ENCODE data around the gene DEUP1. TPM values are rescaled to one million over a fixed set of nuclear protein-coding genes. Genes with fewer than 3 reads are reported as not detected.
"Not testable (repeated sequence)": the region's sequence is repeated elsewhere in the genome, so short reads cannot be mapped to it uniquely, and the experiment has no call there.

Gene DEUP1
- total RNA-seq, 2 donors from 2014 or later: not detected

GRCh38 chr11:93403930-93404329, 73.4 kb downstream of the DEUP1 start:
- no peak for TF ChIP-seq CTCF (IDR thresholded peaks at IDR 0.05)
- Histone ChIP-seq H3K9me3 (no peaks in the 10 kb centered on the region), H3K27me3 (replicated peaks; ENCODE audit: insufficient read depth) (no peaks in the 10 kb centered on the region), H3K4me3 (no peak overlapping the region), H3K27ac (no peak overlapping the region), H3K36me3 (no peaks in the 10 kb centered on the region), H3K4me1 (ENCODE audit: control insufficient read depth in 1 of 2, low read depth in 2 of 2) (no peaks in the 10 kb centered on the region)
- DNase-seq (ENCODE audit: low spot score) (no peak), ATAC-seq (ENCODE audit: insufficient number of reproducible peaks, low FRiP score, low read depth) (no peak)

DNA sequence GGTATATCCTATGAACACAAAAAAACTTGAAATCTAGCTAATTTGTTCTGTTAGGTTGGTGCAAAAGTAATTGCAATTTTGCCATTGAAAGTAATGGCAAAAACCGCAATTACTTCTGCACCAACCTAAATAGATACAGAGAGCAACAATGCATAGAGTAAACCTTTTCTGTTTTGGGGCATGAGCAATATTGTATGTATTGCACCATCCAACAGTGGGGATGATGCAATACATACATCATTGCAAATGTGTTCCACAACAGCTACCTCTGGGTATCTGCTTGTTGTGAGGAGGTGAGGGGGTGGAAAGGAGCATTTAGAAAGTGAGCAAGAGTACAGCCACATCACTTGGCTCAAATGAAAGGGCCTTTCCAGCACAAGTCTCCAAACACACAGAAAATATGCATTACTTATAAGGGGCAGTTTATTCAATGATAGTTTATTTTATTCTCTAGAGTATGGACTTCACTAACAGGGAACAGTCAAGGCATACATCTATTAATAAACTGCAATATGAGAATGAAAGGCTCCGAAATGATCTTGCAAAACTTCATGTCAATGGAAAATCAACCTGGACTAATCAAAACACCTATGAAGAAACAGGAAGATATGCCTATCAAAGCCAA, 77.3 kb downstream of the DEUP1 start:
- H3K4me3 ChIP-seq: no peak overlapping the region
- no peaks in the 10 kb centered on the region for H3K36me3 ChIP-seq
- TF ChIP-seq CTCF (IDR thresholded peaks at IDR 0.05): no peak
- DNase-seq (ENCODE audit: low spot score) (no peak), ATAC-seq (ENCODE audit: insufficient number of reproducible peaks, low FRiP score, low read depth) (no peak)
- no peaks in the 10 kb centered on the region for H3K4me1 ChIP-seq (ENCODE audit: control insufficient read depth in 1 of 2, low read depth in 2 of 2)
- H3K27me3 ChIP-seq (replicated peaks; ENCODE audit: insufficient read depth): no peaks in the 10 kb centered on the region
- no peak overlapping the region for H3K27ac ChIP-seq
- H3K9me3 ChIP-seq: no peaks in the 10 kb centered on the region

GRCh38 chr11:93410441-93410840, 79.9 kb downstream of the DEUP1 start:
- H3K9me3 ChIP-seq: no peaks in the 10 kb centered on the region
- H3K4me3 ChIP-seq: no peak overlapping the region
- no peaks in the 10 kb centered on the region for H3K27me3 ChIP-seq (replicated peaks; ENCODE audit: insufficient read depth)
- H3K4me1 ChIP-seq (ENCODE audit: control insufficient read depth in 1 of 2, low read depth in 2 of 2): no peaks in the 10 kb centered on the region
- DNase-seq (ENCODE audit: low spot score): no peak
- TF ChIP-seq CTCF (IDR thresholded peaks at IDR 0.05): no peak
- H3K27ac ChIP-seq: no peak overlapping the region
- no peak for ATAC-seq (ENCODE audit: insufficient number of reproducible peaks, low FRiP score, low read depth)
- no peaks in the 10 kb centered on the region for H3K36me3 ChIP-seq

DNA sequence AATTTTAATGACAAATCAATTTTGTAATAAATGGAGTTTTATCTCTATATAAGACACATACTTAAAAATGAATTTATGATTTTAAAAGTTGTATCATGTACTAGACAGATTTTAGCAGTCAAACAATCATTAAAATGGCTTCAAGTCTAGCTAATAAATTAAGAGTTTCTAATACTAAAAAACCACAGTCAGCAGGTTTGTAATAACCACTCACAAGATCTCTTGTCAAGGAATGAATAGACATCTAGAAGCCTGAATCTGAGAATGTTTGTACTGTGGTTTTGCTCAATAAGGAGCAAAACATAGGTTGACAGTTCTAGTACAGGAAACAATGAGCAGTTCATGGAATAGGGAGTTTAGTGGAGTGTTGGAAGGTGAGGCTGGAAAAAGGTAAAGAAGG, 81.2 kb downstream of the DEUP1 start:
- no peak for ATAC-seq (ENCODE audit: insufficient number of reproducible peaks, low FRiP score, low read depth)
- no peak for DNase-seq (ENCODE audit: low spot score)
- Histone ChIP-seq H3K4me1 (ENCODE audit: control insufficient read depth in 1 of 2, low read depth in 2 of 2) (no peaks in the 10 kb centered on the region), H3K27ac (no peak overlapping the region), H3K36me3 (no peaks in the 10 kb centered on the region), H3K27me3 (replicated peaks; ENCODE audit: insufficient read depth) (no peaks in the 10 kb centered on the region), H3K4me3 (no peak overlapping the region), H3K9me3 (no peaks in the 10 kb centered on the region)
- TF ChIP-seq CTCF (IDR thresholded peaks at IDR 0.05): no peak

- TF ChIP-seq CTCF (IDR thresholded peaks at IDR 0.05): no peak
- no peaks in the 10 kb centered on the region for H3K4me1 ChIP-seq (ENCODE audit: control insufficient read depth in 1 of 2, low read depth in 2 of 2)
- no peak for ATAC-seq (ENCODE audit: insufficient number of reproducible peaks, low FRiP score, low read depth)
Measured at GRCh38 chr11:93432247-93432646, 101.7 kb downstream of the DEUP1 start.

DNA sequence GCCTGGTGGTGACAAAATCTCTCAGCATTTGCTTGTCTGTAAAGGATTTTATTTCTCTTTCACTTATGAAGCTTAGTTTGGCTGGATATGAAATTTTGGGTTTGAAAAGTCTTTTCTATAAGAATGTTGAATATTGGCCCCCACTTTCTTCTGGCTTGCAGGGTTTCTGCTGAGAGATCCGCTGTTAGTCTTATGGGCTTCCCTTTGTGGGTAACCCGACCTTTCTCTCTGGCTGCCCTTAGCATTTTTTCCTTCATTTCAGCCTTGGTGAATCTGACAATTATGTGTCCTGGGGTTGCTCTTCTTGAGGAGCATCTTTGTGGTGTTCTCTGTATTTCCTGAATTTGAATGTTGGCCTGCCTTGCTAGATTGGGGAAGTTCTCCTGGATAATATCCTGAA, 112.7 kb downstream of the DEUP1 start:
- not testable (repeated sequence) for H3K27me3 ChIP-seq (replicated peaks; ENCODE audit: insufficient read depth); H3K9me3 ChIP-seq

More at GRCh38 chr11:93432247-93432646, 101.7 kb downstream of the DEUP1 start:
- Histone ChIP-seq H3K4me3 (no peak overlapping the region), H3K27me3 (replicated peaks; ENCODE audit: insufficient read depth) (no peaks in the 10 kb centered on the region), H3K9me3 (no peaks in the 10 kb centered on the region), H3K27ac (no peak overlapping the region), H3K36me3 (no peaks in the 10 kb centered on the region)
- no peak for DNase-seq (ENCODE audit: low spot score)

More for the DNA sequence above, 112.7 kb downstream of the DEUP1 start:
- not testable (repeated sequence) for H3K4me1 ChIP-seq (ENCODE audit: control insufficient read depth in 1 of 2, low read depth in 2 of 2); DNase-seq (ENCODE audit: low spot score); H3K27ac ChIP-seq; H3K36me3 ChIP-seq; H3K4me3 ChIP-seq; ATAC-seq (ENCODE audit: insufficient number of reproducible peaks, low FRiP score, low read depth)
